HepG2 (cell line): ENCODE results near the gene TBC1D1. TPM values are rescaled to one million over a fixed set of nuclear protein-coding genes. Genes with fewer than 3 reads are reported as not detected.
A peak's percentile ranks its signal among the peaks of the same experiment; 100 is the strongest.

ENCODE experiments used
- BORCS8-MEF2B ChIP-seq: sonication (generic); formaldehyde crosslinking; IDR thresholded peaks from 2 replicates; pipeline ENCODE4 v1.8.0; 2022; ENCODE audit warnings: mild to moderate bottlenecking, missing genetic modification reagents
- KLF9 ChIP-seq: IDR thresholded peaks from 2 replicates; pipeline ENCODE4 v1.6.1; 2016; ENCODE audit warnings: low read depth
- LCORL ChIP-seq, 2 experiments: fragments of 450-650 bp in 1 of 2; sonication (generic) in 1 of 2; formaldehyde crosslinking in 1 of 2; IDR thresholded peaks; 2 replicates each; pipeline versions ENCODE4 v1.5.0 to v1.6.1; 2017 to 2020; ENCODE audit warnings: antibody characterized with exemption in 1 of 2, missing genetic modification reagents in 1 of 2
- NFE2L1 ChIP-seq: sonication (generic); formaldehyde crosslinking; IDR thresholded peaks from 2 replicates; pipeline ENCODE4 v1.4.0; 2020; ENCODE audit warnings: missing genetic modification reagents, mild to moderate bottlenecking, borderline replicate concordance
- NFIC ChIP-seq: IDR thresholded peaks from 2 replicates; pipeline ENCODE4 v1.6.1; 2012; ENCODE audit warnings: mild to moderate bottlenecking, low read length, inconsistent platforms
- THYN1 ChIP-seq: sonication (generic); formaldehyde crosslinking; IDR thresholded peaks from 2 replicates; pipeline ENCODE4 v1.8.1; 2023; ENCODE audit warnings: low read depth, mild to moderate bottlenecking, moderate library complexity, missing genetic modification reagents, borderline replicate concordance
- ZMYM4 ChIP-seq: sonication (generic); formaldehyde crosslinking; IDR thresholded peaks from 2 replicates; pipeline ENCODE4 v1.8.1; 2023; ENCODE audit warnings: mild to moderate bottlenecking, missing genetic modification reagents
- ZNF251 ChIP-seq: sonication (generic); formaldehyde crosslinking; IDR thresholded peaks from 2 replicates; pipeline ENCODE4 v1.9.0; 2021; ENCODE audit warnings: mild to moderate bottlenecking, missing genetic modification reagents
- ZNF660 ChIP-seq: sonication (generic); formaldehyde crosslinking; IDR thresholded peaks from 2 replicates; pipeline ENCODE4 v1.5.1; 2020; ENCODE audit warnings: mild to moderate bottlenecking, low read depth, missing genetic modification reagents, borderline replicate concordance
- ZNF749 ChIP-seq: sonication (generic); formaldehyde crosslinking; IDR thresholded peaks from 2 replicates; pipeline ENCODE4 v1.8.0; 2022; ENCODE audit warnings: mild to moderate bottlenecking, missing genetic modification reagents, moderate library complexity, borderline replicate concordance
- polyA plus RNA-seq, 8 experiments: library from polyadenylated mRNA; depleted of rRNA in 3 of 8; stranded (reverse) in 7 of 8; unstranded in 1 of 8; fragments of >200 nt; fragmentation: Illumina TruSeq in 4 of 8; extraction: Trizol in 4 of 8; gene quantifications; 2 replicates each; pipeline versions ENCODE4 v1.2.1 to v1.2.3, GENCODE V29; 2011 to 2016; ENCODE audit warnings: low read depth in 4 of 8, missing spikeins in 1 of 8, mixed read lengths in 1 of 8; ENCODE audit not compliant: insufficient read depth in 1 of 8
- total RNA-seq, 5 experiments: library from RNA; depleted of rRNA; stranded (reverse); fragments of >200 nt; fragmentation: Illumina TruSeq; extraction: Trizol; gene quantifications; 2 replicates each; pipeline ENCODE4 v1.2.3, GENCODE V29; 2016; ENCODE audit warnings: low read depth in 1 of 5
- TF ChIP-seq, protein P1 (sequence below): sonication (generic); formaldehyde crosslinking; IDR thresholded peaks from 2 replicates; pipeline ENCODE4 v1.4.0; 2020; ENCODE audit warnings: missing genetic modification reagents
- TF ChIP-seq, protein P2 (sequence below): sonication (generic); formaldehyde crosslinking; IDR thresholded peaks from 2 replicates; pipeline ENCODE4 v1.4.0; 2020; ENCODE audit warnings: mild to moderate bottlenecking, missing genetic modification reagents
- TF ChIP-seq, protein P3 (sequence below): sonication (generic); formaldehyde crosslinking; IDR thresholded peaks from 2 replicates; pipeline ENCODE4 v1.8.0; 2022; ENCODE audit warnings: mild to moderate bottlenecking, missing genetic modification reagents, borderline replicate concordance
- TF ChIP-seq, protein P4 (sequence below): sonication (generic); formaldehyde crosslinking; IDR thresholded peaks from 2 replicates; pipeline ENCODE4 v1.5.0; 2020; ENCODE audit warnings: mild to moderate bottlenecking, missing genetic modification reagents
- TF ChIP-seq, protein P5 (sequence below): sonication (generic); formaldehyde crosslinking; IDR thresholded peaks from 2 replicates; pipeline ENCODE4 v1.9.0; 2022; ENCODE audit warnings: missing genetic modification reagents, mild to moderate bottlenecking, borderline replicate concordance
- TF ChIP-seq, protein P6 (sequence below): sonication (generic); formaldehyde crosslinking; IDR thresholded peaks from 2 replicates; pipeline ENCODE4 v1.8.1; 2022; ENCODE audit warnings: mild to moderate bottlenecking, missing genetic modification reagents
- TF ChIP-seq, protein P7 (sequence below): sonication (generic); formaldehyde crosslinking; IDR thresholded peaks from 2 replicates; pipeline ENCODE4 v1.4.0; 2020; ENCODE audit warnings: missing genetic modification reagents

Gene TBC1D1
- total and polyA plus RNA-seq, 2 of the 13 experiments (the other 11 are each of a cell fraction or from before 2014, with no cell fraction given), result 37.3 to 62.8 TPM

DNA sequence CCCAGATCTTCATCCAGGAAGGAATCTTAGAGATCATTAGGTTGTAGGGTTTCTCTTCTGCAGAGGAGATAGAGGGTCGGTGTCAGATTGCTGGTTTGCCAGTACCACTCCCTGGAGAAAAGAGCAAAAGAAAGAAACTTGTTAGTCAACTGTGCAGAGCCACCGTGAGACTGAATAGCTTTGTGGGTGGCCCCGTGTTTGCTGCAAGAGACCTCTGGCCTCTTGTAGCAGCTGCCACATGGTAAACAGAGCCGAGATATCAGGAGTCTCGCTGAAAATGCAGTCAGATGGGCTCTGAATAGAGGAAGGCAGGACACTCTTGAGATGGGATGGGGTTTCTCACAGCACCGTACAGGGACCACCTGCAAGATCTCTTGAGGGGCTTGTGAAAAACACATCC is 219.0 kb downstream of the TBC1D1 start (continued):
- TF ChIP-seq, protein P1, sequence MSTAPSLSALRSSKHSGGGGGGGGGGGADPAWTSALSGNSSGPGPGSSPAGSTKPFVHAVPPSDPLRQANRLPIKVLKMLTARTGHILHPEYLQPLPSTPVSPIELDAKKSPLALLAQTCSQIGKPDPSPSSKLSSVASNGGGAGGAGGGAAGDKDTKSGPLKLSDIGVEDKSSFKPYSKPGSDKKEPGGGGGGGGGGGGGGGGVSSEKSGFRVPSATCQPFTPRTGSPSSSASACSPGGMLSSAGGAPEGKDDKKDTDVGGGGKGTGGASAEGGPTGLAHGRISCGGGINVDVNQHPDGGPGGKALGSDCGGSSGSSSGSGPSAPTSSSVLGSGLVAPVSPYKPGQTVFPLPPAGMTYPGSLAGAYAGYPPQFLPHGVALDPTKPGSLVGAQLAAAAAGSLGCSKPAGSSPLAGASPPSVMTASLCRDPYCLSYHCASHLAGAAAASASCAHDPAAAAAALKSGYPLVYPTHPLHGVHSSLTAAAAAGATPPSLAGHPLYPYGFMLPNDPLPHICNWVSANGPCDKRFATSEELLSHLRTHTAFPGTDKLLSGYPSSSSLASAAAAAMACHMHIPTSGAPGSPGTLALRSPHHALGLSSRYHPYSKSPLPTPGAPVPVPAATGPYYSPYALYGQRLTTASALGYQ (CRISPR knock-in tag), result no peak
- no peak for TF ChIP-seq THYN1 (CRISPR knock-in tag)
- no peak for TF ChIP-seq NFIC
- TF ChIP-seq BORCS8-MEF2B, result no peak
- TF ChIP-seq NFE2L1 (CRISPR knock-in tag), result no peak
- TF ChIP-seq, protein P2, sequence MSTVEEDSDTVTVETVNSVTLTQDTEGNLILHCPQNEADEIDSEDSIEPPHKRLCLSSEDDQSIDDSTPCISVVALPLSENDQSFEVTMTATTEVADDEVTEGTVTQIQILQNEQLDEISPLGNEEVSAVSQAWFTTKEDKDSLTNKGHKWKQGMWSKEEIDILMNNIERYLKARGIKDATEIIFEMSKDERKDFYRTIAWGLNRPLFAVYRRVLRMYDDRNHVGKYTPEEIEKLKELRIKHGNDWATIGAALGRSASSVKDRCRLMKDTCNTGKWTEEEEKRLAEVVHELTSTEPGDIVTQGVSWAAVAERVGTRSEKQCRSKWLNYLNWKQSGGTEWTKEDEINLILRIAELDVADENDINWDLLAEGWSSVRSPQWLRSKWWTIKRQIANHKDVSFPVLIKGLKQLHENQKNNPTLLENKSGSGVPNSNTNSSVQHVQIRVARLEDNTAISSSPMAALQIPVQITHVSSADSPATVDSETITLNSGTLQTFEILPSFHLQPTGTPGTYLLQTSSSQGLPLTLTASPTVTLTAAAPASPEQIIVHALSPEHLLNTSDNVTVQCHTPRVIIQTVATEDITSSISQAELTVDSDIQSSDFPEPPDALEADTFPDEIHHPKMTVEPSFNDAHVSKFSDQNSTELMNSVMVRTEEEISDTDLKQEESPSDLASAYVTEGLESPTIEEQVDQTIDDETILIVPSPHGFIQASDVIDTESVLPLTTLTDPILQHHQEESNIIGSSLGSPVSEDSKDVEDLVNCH (CRISPR knock-in tag), result no peak
- TF ChIP-seq, protein P3, sequence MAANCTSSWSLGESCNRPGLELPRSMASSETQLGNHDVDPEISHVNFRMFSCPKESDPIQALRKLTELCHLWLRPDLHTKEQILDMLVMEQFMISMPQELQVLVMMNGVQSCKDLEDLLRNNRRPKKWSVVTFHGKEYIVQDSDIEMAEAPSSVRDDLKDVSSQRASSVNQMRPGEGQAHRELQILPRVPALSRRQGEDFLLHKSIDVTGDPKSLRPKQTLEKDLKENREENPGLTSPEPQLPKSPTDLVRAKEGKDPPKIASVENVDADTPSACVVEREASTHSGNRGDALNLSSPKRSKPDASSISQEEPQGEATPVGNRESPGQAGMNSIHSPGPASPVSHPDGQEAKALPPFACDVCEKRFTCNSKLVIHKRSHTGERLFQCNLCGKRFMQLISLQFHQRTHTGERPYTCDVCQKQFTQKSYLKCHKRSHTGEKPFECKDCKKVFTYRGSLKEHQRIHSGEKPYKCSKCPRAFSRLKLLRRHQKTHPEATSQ (CRISPR knock-in tag), result no peak
- TF ChIP-seq, protein P4, sequence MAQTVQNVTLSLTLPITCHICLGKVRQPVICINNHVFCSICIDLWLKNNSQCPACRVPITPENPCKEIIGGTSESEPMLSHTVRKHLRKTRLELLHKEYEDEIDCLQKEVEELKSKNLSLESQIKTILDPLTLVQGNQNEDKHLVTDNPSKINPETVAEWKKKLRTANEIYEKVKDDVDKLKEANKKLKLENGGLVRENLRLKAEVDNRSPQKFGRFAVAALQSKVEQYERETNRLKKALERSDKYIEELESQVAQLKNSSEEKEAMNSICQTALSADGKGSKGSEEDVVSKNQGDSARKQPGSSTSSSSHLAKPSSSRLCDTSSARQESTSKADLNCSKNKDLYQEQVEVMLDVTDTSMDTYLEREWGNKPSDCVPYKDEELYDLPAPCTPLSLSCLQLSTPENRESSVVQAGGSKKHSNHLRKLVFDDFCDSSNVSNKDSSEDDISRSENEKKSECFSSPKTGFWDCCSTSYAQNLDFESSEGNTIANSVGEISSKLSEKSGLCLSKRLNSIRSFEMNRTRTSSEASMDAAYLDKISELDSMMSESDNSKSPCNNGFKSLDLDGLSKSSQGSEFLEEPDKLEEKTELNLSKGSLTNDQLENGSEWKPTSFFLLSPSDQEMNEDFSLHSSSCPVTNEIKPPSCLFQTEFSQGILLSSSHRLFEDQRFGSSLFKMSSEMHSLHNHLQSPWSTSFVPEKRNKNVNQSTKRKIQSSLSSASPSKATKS (CRISPR knock-in tag), result no peak
- TF ChIP-seq, protein P5, sequence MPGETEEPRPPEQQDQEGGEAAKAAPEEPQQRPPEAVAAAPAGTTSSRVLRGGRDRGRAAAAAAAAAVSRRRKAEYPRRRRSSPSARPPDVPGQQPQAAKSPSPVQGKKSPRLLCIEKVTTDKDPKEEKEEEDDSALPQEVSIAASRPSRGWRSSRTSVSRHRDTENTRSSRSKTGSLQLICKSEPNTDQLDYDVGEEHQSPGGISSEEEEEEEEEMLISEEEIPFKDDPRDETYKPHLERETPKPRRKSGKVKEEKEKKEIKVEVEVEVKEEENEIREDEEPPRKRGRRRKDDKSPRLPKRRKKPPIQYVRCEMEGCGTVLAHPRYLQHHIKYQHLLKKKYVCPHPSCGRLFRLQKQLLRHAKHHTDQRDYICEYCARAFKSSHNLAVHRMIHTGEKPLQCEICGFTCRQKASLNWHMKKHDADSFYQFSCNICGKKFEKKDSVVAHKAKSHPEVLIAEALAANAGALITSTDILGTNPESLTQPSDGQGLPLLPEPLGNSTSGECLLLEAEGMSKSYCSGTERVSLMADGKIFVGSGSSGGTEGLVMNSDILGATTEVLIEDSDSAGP (CRISPR knock-in tag), result no peak
- TF ChIP-seq ZNF749 (CRISPR knock-in tag), result peak; percentile 35; the same call in 1 of the 2 replicates
- TF ChIP-seq, protein P6, sequence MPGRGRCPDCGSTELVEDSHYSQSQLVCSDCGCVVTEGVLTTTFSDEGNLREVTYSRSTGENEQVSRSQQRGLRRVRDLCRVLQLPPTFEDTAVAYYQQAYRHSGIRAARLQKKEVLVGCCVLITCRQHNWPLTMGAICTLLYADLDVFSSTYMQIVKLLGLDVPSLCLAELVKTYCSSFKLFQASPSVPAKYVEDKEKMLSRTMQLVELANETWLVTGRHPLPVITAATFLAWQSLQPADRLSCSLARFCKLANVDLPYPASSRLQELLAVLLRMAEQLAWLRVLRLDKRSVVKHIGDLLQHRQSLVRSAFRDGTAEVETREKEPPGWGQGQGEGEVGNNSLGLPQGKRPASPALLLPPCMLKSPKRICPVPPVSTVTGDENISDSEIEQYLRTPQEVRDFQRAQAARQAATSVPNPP (CRISPR knock-in tag), result no peak
- TF ChIP-seq LCORL (IDR thresholded peaks at IDR 0.05), result no peak
- no peak for TF ChIP-seq LCORL (CRISPR knock-in tag; IDR thresholded peaks at IDR 0.05)
- TF ChIP-seq, protein P7, sequence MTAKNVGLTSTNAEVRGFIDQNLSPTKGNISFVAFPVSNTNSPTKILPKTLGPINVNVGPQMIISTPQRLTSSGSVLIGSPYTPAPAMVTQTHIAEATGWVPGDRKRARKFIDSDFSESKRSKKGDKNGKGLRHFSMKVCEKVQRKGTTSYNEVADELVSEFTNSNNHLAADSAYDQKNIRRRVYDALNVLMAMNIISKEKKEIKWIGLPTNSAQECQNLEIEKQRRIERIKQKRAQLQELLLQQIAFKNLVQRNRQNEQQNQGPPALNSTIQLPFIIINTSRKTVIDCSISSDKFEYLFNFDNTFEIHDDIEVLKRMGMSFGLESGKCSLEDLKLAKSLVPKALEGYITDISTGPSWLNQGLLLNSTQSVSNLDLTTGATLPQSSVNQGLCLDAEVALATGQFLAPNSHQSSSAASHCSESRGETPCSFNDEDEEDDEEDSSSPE (CRISPR knock-in tag), result no peak; the same call in 1 of the 2 replicates
- TF ChIP-seq ZNF251 (CRISPR knock-in tag), result no peak
- no peak for TF ChIP-seq ZNF660 (CRISPR knock-in tag)
- 0 out of 2 replicates have a peak, but pooled peaks have one; percentile 29 for TF ChIP-seq ZMYM4 (CRISPR knock-in tag)
- TF ChIP-seq KLF9, result no peak
